ENCODE results near the gene PTGES3L.

PTGES3L gene

GRCh38 chr17:42979511-42980273 lies at the start of gene PTGES3L:
Gene PTGES3L (minus strand): TSS chr17:42980080. CDS start chr17:42980053, 27 bp downstream.
- TF ChIP-seq, protein P1, sequence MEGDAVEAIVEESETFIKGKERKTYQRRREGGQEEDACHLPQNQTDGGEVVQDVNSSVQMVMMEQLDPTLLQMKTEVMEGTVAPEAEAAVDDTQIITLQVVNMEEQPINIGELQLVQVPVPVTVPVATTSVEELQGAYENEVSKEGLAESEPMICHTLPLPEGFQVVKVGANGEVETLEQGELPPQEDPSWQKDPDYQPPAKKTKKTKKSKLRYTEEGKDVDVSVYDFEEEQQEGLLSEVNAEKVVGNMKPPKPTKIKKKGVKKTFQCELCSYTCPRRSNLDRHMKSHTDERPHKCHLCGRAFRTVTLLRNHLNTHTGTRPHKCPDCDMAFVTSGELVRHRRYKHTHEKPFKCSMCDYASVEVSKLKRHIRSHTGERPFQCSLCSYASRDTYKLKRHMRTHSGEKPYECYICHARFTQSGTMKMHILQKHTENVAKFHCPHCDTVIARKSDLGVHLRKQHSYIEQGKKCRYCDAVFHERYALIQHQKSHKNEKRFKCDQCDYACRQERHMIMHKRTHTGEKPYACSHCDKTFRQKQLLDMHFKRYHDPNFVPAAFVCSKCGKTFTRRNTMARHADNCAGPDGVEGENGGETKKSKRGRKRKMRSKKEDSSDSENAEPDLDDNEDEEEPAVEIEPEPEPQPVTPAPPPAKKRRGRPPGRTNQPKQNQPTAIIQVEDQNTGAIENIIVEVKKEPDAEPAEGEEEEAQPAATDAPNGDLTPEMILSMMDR (IDR thresholded peaks at IDR 0.05; ENCODE audit: insufficient read depth, low read depth, low read length, missing control alignments) = no peak
- peak; percentile 52 for DNase-seq (ENCODE audit: low read depth)
- H3K4me3 ChIP-seq (ENCODE audit: low read depth, low read length) = peak within 1 kb of the TSS; percentile 89

- no peak overlapping the region for H3K4me3 ChIP-seq (ENCODE audit: low read depth, low read length)
- DNase-seq (ENCODE audit: low read depth) = no peak
- TF ChIP-seq, protein P1 (IDR thresholded peaks at IDR 0.05; ENCODE audit: insufficient read depth, low read depth, low read length, missing control alignments) = no peak
Observed at GRCh38 chr17:43028221-43028861, 48.5 kb upstream of the PTGES3L start.

DNA sequence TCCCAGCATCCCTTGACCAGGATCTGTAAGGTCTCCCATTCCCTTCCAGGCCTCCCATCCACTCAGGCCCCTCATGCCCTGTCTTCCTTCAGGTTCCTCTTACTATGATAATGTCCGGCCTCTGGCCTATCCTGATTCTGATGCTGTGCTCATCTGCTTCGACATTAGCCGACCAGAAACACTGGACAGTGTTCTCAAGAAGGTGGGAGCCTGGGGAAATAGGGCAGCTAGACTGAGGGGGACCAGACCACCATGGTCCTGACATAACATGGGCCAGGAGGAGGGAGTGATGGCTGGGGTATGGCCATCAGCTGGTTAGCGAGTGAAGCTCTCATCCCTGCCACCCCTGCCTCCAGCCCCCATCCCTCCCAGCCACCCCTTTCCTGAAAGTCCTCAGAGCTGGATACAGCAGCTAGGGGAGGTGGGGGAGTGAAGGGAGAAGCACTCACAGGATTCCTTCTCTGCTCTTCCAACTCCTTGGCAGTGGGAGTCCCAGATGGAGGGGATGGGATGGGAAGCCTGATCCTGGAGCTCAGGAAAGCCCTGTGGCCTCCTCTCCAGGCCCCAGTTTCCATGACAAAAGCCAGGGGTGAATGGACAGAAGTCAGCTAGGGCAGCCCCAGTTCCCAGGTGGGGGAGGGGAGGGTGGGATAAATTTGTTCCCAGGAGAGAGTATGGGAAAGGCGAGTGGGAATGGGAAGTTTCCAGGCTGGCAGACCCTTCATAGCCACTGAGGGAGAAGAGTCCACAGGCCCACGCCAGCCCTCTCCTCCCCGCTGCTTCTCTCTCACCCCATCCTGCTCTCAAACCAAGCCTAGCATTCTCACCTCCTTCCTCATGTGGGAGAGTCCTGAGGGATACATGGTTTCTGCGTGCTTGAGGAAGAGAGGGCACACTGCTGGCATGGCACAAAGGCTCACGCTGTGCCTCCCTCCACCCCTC lies 47.5 kb upstream of the PTGES3L start:
- H3K4me3 ChIP-seq (ENCODE audit: low read depth, low read length) = no peak overlapping the region
- DNase-seq (ENCODE audit: low read depth) = no peak
- TF ChIP-seq, protein P1 (IDR thresholded peaks at IDR 0.05; ENCODE audit: insufficient read depth, low read depth, low read length, missing control alignments) = no peak

- no peak for DNase-seq (ENCODE audit: low read depth)
- no peak overlapping the region for H3K4me3 ChIP-seq (ENCODE audit: low read depth, low read length)
- TF ChIP-seq, protein P1 (IDR thresholded peaks at IDR 0.05; ENCODE audit: insufficient read depth, low read depth, low read length, missing control alignments) = no peak
Observed at GRCh38 chr17:43026595-43026994, 46.7 kb upstream of the PTGES3L start.

DNA sequence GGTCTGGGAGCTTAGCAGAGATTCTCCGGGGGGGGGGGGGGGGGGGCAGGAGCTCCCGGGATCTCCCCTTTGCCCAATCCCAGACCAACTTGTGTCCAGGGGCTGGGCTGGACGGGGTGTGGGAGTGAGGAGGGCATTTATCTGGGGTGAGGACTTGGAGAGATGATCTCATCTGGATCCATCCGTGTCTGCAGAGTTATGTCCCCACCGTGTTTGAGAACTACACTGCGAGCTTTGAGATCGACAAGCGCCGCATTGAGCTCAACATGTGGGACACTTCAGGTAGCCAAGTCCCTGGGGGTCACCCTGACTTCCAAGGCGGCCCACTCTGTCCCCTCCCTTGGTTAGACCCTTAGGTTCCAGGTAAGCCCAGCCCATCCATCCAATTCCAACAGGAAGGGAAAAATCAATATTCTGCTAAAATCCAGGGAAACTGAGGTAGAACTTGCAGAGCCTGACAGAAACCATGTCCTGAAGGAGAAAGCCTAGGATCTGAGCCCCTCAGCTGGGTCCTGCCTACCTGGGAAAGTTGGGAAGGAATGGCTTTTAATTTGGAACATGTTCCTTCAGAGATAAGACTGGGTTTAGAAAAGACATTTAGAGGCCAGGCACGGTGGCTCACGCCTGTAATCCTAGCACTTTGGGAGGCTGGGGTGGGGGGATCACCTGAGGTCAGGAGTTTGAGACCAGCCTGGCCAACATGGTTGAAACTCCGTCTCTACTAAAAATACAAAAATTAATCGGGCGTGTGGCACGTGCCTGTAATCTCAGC lies 46.1 kb upstream of the PTGES3L start:
- no peak for DNase-seq (ENCODE audit: low read depth)
- no peak overlapping the region for H3K4me3 ChIP-seq (ENCODE audit: low read depth, low read length)
- TF ChIP-seq, protein P1 (IDR thresholded peaks at IDR 0.05; ENCODE audit: insufficient read depth, low read depth, low read length, missing control alignments) = no peak

- no peak overlapping the region for H3K4me3 ChIP-seq (ENCODE audit: low read depth, low read length)
- TF ChIP-seq, protein P1 (IDR thresholded peaks at IDR 0.05; ENCODE audit: insufficient read depth, low read depth, low read length, missing control alignments) = no peak
Observed at GRCh38 chr17:43025290-43025657, 45.4 kb upstream of the PTGES3L start.

More at GRCh38 chr17:43025290-43025657, 45.4 kb upstream of the PTGES3L start:
- no peak for DNase-seq (ENCODE audit: low read depth)

All from GM12865 (cell line).